HG03196 (cell line): Measurements from ENCODE around the gene BTBD9.

Source experiments
- ATAC-seq: cut with Tn5 transposase; IDR thresholded peaks from one replicate; pipeline ENCODE4 v1.9.1; 2021; ENCODE audit not compliant: unreplicated experiment

Gene BTBD9

GRCh38 chr6:38262609-38263008 is 377.1 kb downstream of the BTBD9 start:
- no peak for ATAC-seq

- ATAC-seq = no peak
These were observed 377.7 kb downstream of the BTBD9 start for GRCh38 chr6:38262026-38262425.

- no peak for ATAC-seq
These were observed 378.1 kb downstream of the BTBD9 start for GRCh38 chr6:38261626-38262025.

- ATAC-seq = no peak
These were observed 380.0 kb downstream of the BTBD9 start for GRCh38 chr6:38259736-38260135.

GRCh38 chr6:38248500-38249234 is 391.1 kb downstream of the BTBD9 start:
- ATAC-seq = no peak

- ATAC-seq = no peak
These were observed 394.4 kb downstream of the BTBD9 start for GRCh38 chr6:38245295-38245694.

- ATAC-seq = no peak
These were observed 394.9 kb downstream of the BTBD9 start for GRCh38 chr6:38244869-38245268.

GRCh38 chr6:38241200-38241871 is 398.4 kb downstream of the BTBD9 start:
- no peak for ATAC-seq

- no peak for ATAC-seq
These were observed 399.8 kb downstream of the BTBD9 start for GRCh38 chr6:38239719-38240451.

- no peak for ATAC-seq
These were observed 403.1 kb downstream of the BTBD9 start for GRCh38 chr6:38236631-38237030.

- peak; percentile 59 for ATAC-seq
These were observed 404.6 kb downstream of the BTBD9 start for GRCh38 chr6:38234934-38235682.

GRCh38 chr6:38234141-38234540 is 405.6 kb downstream of the BTBD9 start:
- no peak for ATAC-seq

GRCh38 chr6:38233161-38233791 is 406.5 kb downstream of the BTBD9 start:
- ATAC-seq = no peak

GRCh38 chr6:38225766-38226165 is 414.0 kb downstream of the BTBD9 start:
- no peak for ATAC-seq

GRCh38 chr6:38221251-38221650 is 418.5 kb downstream of the BTBD9 start:
- ATAC-seq = no peak

GRCh38 chr6:38220069-38220723 is 419.5 kb downstream of the BTBD9 start:
- ATAC-seq = no peak

- ATAC-seq = no peak
These were observed 421.5 kb downstream of the BTBD9 start for GRCh38 chr6:38218235-38218634.

GRCh38 chr6:38216451-38216850 is 423.3 kb downstream of the BTBD9 start:
- no peak for ATAC-seq

GRCh38 chr6:38215651-38216311 is 423.9 kb downstream of the BTBD9 start:
- no peak for ATAC-seq

GRCh38 chr6:38215225-38215624 is 424.5 kb downstream of the BTBD9 start:
- no peak for ATAC-seq
